ENCODE data around the gene ATRAID.

The ATRAID gene

DNA sequence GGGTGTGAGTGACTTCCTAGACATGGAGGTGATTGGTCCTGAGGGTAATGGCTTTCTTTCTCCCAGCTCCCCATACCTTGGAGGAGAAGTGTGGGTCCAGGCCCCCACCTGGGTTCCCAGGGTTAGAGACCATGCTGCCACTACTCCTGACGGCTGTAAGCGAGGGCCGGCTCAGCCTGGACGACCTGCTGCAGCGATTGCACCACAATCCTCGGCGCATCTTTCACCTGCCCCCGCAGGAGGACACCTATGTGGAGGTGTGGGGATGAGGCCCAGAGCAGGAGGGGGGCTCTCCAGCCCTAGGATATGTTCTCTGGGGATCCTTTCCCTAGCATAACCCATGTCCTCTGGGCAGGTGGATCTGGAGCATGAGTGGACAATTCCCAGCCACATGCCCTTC is 27.1 kb downstream of the ATRAID start:
- no peak for DNase-seq (ENCODE audit: low read depth)
- in situ Hi-C loops (cut with HindIII; ENCODE audit: low sequenced_read_pairs) = no loop called here
- TF ChIP-seq, protein P1, sequence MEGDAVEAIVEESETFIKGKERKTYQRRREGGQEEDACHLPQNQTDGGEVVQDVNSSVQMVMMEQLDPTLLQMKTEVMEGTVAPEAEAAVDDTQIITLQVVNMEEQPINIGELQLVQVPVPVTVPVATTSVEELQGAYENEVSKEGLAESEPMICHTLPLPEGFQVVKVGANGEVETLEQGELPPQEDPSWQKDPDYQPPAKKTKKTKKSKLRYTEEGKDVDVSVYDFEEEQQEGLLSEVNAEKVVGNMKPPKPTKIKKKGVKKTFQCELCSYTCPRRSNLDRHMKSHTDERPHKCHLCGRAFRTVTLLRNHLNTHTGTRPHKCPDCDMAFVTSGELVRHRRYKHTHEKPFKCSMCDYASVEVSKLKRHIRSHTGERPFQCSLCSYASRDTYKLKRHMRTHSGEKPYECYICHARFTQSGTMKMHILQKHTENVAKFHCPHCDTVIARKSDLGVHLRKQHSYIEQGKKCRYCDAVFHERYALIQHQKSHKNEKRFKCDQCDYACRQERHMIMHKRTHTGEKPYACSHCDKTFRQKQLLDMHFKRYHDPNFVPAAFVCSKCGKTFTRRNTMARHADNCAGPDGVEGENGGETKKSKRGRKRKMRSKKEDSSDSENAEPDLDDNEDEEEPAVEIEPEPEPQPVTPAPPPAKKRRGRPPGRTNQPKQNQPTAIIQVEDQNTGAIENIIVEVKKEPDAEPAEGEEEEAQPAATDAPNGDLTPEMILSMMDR (IDR thresholded peaks at IDR 0.05; ENCODE audit: low read depth, low read length, missing control alignments) = no peak
- H3K4me3 ChIP-seq (ENCODE audit: low read depth, low read length) = no peak overlapping the region

DNA sequence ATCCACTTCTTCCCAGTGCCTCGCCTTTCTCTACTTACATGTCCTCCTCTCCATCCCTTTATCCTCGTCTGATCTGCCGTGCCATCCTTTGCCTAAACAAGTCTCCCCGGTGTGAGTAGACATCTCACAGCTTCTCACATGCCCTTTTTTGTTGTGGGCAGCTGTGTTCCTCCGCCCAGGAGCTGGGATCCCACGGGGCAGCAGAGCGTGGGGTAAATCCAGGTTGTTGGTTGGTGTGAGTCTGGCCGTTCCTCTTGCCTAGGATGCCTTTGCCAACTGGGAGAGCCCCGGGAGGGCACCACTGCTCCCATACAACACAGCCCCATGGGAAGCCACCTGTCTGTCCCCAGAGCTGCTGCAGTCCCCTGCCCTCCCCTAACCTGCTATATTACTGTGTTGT is 28.6 kb downstream of the ATRAID start:
- no peak overlapping the region for H3K4me3 ChIP-seq (ENCODE audit: low read depth, low read length)
- TF ChIP-seq, protein P1 (IDR thresholded peaks at IDR 0.05; ENCODE audit: low read depth, low read length, missing control alignments) = no peak

DNA sequence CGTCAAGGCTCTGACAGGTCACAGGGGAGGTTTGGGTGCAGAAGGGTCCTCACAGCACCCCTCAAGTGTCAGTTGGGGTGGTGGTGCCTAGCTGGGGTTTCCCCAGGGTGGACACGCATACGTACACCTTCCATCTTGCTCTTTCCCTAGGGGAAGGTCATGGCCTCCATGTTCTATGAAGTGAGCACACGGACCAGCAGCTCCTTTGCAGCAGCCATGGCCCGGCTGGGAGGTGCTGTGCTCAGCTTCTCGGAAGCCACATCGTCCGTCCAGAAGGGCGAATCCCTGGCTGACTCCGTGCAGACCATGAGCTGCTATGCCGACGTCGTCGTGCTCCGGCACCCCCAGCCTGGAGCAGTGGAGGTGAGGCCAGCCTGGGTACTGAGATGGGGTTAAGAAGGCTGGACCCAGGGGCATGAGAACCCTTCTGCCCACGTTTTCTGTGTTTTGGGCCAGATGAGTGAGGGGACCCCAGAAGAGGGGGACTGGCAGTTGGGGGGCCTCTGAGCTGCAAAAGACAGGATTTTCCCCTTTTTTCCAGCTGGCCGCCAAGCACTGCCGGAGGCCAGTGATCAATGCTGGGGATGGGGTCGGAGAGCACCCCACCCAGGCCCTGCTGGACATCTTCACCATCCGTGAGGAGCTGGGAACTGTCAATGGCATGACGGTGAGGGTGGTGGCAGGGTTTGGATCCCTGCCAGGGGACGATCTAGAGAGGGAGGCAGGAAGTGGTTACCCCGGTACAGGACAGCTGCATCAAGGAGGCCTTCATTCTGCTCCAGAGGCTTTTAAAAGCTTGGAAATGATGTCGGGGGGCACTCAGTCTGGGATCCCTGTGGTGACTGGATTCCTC is 30.1 kb downstream of the ATRAID start:
- in situ Hi-C loops (cut with HindIII; ENCODE audit: low sequenced_read_pairs) = no loop called here
- DNase-seq (ENCODE audit: low read depth) = no peak
- H3K4me3 ChIP-seq (ENCODE audit: low read depth, low read length) = no peak overlapping the region
- TF ChIP-seq, protein P1 (IDR thresholded peaks at IDR 0.05; ENCODE audit: low read depth, low read length, missing control alignments) = no peak

More for the DNA sequence above, 28.6 kb downstream of the ATRAID start:
- DNase-seq (ENCODE audit: low read depth) = no peak
- in situ Hi-C loops (cut with HindIII; ENCODE audit: low sequenced_read_pairs) = no loop called here

- no peak overlapping the region for H3K4me3 ChIP-seq (ENCODE audit: low read depth, low read length)
- TF ChIP-seq, protein P1 (IDR thresholded peaks at IDR 0.05; ENCODE audit: low read depth, low read length, missing control alignments) = no peak
- DNase-seq (ENCODE audit: low read depth) = no peak
- in situ Hi-C loops (cut with HindIII; ENCODE audit: low sequenced_read_pairs) = no loop called here
Measured at GRCh38 chr2:27242614-27242951, 30.7 kb downstream of the ATRAID start.

DNA sequence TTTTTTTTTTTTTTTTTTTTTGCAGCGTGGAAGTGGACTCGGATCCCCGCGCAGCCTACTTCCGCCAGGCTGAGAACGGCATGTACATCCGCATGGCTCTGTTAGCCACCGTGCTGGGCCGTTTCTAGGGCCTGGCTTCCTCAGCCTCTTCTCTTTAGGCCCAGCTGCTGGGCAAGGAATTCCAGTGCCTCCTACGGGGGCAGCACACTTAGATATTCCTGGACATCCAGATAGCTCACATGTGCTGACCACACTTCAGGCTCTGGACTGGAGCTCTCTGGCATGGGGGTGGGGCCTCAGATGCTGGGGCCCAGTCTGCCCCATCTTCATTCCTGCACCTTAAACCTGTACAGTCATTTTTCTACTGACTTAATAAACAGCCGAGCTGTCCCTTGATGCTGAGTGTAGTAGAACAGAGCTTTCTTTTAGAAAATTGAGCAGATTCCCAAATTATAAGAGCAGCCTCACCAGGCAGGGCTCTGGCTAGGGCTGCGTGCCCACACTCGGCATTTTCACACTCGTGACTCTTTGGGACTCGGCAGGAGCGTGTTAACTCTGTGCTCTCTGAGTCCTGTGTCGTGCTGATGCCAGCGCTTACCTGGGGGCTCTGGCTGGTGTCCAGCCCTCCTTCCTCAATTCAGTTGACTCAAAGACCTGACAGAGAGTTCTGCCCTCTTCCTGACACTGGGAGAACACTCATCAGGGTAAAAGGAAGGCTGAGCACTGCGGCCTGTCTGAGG is 31.7 kb downstream of the ATRAID start:
- in situ Hi-C loops (cut with HindIII; ENCODE audit: low sequenced_read_pairs) = no loop called here
- H3K4me3 ChIP-seq (ENCODE audit: low read depth, low read length) = no peak overlapping the region
- TF ChIP-seq, protein P1 (IDR thresholded peaks at IDR 0.05; ENCODE audit: low read depth, low read length, missing control alignments) = no peak
- no peak for DNase-seq (ENCODE audit: low read depth)

- in situ Hi-C loops (cut with HindIII; ENCODE audit: low sequenced_read_pairs) = loop anchor here (5.0 kb wide), 1 partner anchor 133 kb away; no protein-coding TSS in a partner anchor
- no peak for DNase-seq (ENCODE audit: low read depth)
- TF ChIP-seq, protein P1 (IDR thresholded peaks at IDR 0.05; ENCODE audit: low read depth, low read length, missing control alignments) = no peak
- no peak overlapping the region for H3K4me3 ChIP-seq (ENCODE audit: low read depth, low read length)
Measured at GRCh38 chr2:27245116-27245515, 33.3 kb downstream of the ATRAID start.

Measured in astrocyte of the cerebellum (primary cell).